Kidney (tissue), 14 donors: ENCODE results near the gene C12orf75. TPM values are rescaled to one million over a fixed set of nuclear protein-coding genes. Genes with fewer than 3 reads are reported as not detected.
A peak's percentile ranks its signal among the peaks of the same experiment; 100 is the strongest.

Source experiments
- DNase-seq, 5 donors: peaks; one replicate each; pipeline ENCODE4 v3.0.0-alpha.2; 2013 to 2020
- FAIRE-seq: peaks from 2 replicates; lab custom pipeline; 2012; peaks lifted over from hg19 to GRCh38; lab: Jason Lieb, UNC
- H3K27ac ChIP-seq, 2 donors: one replicate each; pipeline ENCODE4 v1.7.0; 2013; ENCODE audit warnings: low read depth in 2 of 2, low read length in 2 of 2, inconsistent platforms in 1 of 2
- H3K27me3 ChIP-seq: one replicate; pipeline ENCODE4 v1.7.1; 2013; ENCODE audit warnings: low read length, inconsistent platforms; ENCODE audit not compliant: control insufficient read depth, insufficient read depth
- H3K36me3 ChIP-seq, 3 donors: one replicate each; pipeline versions ENCODE4 v1.7.0 to v1.7.1; 2013; ENCODE audit warnings: low read length in 3 of 3, control low read depth in 1 of 3, inconsistent platforms in 1 of 3; ENCODE audit not compliant: insufficient read depth in 3 of 3, control insufficient read depth in 2 of 3
- H3K4me1 ChIP-seq, 3 donors: one replicate each; pipeline versions ENCODE4 v1.7.0 to v1.7.1; 2013; ENCODE audit warnings: low read length in 3 of 3, inconsistent platforms in 1 of 3, low read depth in 1 of 3; ENCODE audit not compliant: control insufficient read depth in 2 of 3, insufficient read depth in 2 of 3
- H3K4me3 ChIP-seq, 3 donors: one replicate each; pipeline versions ENCODE4 v1.7.0 to v1.8.1; 2013; ENCODE audit warnings: low read length in 3 of 3, control low read depth in 1 of 3, inconsistent platforms in 1 of 3
- H3K9ac ChIP-seq, 3 donors: one replicate each; pipeline versions ENCODE4 v1.7.0 to v1.7.1; 2013; ENCODE audit warnings: low read length in 3 of 3, control low read depth in 1 of 3, inconsistent platforms in 1 of 3
- H3K9me3 ChIP-seq, 3 donors: one replicate each; pipeline versions ENCODE4 v1.7.0 to v1.7.1; 2013; ENCODE audit warnings: low read length in 3 of 3, control low read depth in 1 of 3, inconsistent platforms in 1 of 3; ENCODE audit not compliant: control insufficient read depth in 2 of 3, insufficient read depth in 1 of 3
- CTCF ChIP-seq: IDR thresholded peaks from 3 replicates; pipeline ENCODE4 v1.5.1; 2012; ENCODE audit warnings: mild to moderate bottlenecking, moderate library complexity, borderline replicate concordance; ENCODE audit not compliant: insufficient read depth; ENCODE audit errors: extremely low read depth
- intact Hi-C: fragments of 100-400 bp; cut with DNase I; formaldehyde crosslinking; loops from one replicate; pipeline ENCODE4 v1.11.1; 2022
- polyA plus RNA-seq: library from polyadenylated mRNA; stranded (reverse); fragments of 350-450 nt; fragmentation: Illumina TruSeq; extraction: RNeasy Lipid Tissue Mini Kit (QIAGEN cat#74804); gene quantifications from one replicate; pipeline ENCODE4 v1.2.3, GENCODE V29; 2014; ENCODE audit warnings: low read depth, low replicate concordance; ENCODE audit not compliant: insufficient read depth
- total RNA-seq: library from RNA; stranded (reverse); fragmentation: NEBNext Ultra II Directional; extraction: Animal tissue kit (Norgen Biotek cat#: 25700); gene quantifications from one replicate; pipeline ENCODE4 v1.2.1, GENCODE V29; 2021
- donor health status: control.
- donor health status: control.
- donor health status: control.
- donor health status: control.
- donor health status: control.
- donor health status: DM: yes; HTN: yes; CAD: no.
- donor health status: Normal renal cell carcinoma (clear cell type).

The C12orf75 gene
- total and polyA plus RNA-seq, 2 donors from 2014 or later = 107 to 127 TPM

DNA sequence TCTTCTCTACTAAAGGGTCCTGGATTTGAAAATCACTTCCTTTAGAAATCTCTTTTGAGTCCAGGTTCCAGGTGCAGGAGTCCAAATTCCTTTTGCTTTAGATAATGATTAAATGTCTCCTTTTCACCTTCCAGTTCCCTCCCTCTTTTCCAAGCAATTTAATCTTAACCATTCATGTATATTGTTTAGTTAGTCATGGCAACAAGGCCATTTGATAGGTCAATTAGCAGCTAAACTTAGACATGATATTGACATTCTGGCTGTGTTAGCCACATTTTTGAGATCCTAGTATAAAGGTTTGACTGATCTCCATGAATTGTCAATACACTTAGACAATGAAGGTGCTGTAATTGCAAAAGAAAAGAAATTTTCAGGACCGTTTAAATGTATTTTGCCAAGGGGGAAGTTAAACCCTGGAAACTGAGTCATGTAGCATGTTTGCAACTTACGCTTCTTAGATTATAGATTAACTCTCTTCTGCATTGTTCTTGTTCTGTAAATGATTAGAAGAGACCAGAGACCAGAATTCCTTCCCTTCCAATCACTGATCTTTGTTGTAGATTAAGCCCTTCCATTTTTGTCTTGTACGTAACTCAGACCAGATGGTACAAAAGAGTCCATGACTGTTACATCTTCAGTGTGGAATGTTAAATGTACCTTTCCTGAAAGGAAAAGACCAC lies 12.4 kb upstream of the C12orf75 start:
- peak in 2 of 5 donors; percentile 84 for DNase-seq
- intact Hi-C loops = no loop called here
- no peaks in the 10 kb centered on the region for H3K27me3 ChIP-seq
- H3K9me3 ChIP-seq = no peaks in the 10 kb centered on the region
- TF ChIP-seq CTCF = no peak
- no peaks in the 10 kb centered on the region for H3K36me3 ChIP-seq
- H3K4me3 ChIP-seq = peak overlapping the region; percentile 7 to 26 (median 21)
- FAIRE-seq = peak; percentile 76
- peak overlapping the region; percentile 58 to 87 for H3K27ac ChIP-seq
- H3K9ac ChIP-seq = no peak overlapping the region
- H3K4me1 ChIP-seq = peaks cover 0 to 23% (median 23%) of the 10 kb centered on the region in 3 donors

DNA sequence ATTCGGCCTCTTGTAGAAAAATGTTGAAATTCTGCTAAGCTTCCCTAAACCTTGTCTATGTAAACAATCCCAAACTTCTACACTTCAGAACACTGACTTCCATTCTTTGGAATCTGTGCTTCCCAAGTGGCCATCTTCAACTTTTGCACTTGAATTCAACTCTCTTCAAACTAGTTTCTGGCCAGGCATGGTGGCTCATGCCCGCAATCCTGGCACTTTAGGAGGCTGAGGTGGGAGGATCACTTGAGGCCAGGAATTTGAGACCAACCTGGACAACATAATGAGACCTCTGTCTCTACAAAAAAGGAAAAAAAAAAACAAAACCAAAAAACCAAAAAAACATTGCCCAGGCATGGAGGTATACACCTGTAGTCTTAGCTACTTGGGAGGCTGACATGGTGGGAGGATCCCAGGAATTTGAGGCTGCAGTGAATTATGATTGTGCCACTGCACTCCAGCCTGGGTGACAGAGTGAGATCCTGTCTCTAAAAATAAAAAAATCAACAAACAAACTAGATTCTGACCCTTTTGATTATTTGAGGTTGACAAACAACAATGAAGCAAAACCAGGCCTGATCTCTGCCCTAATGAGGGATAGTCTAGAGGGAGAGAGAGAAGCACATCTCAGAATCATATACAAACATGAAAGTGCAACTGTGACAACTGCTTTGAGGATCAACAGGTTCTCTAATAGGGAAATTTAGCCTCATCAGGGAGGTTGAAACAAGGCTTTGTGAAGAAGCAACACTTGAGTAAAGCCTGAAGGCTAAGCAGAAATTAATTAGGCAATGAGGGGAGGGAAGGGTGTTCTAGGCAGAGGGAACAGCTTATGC lies 11.6 kb upstream of the C12orf75 start:
- no peak for DNase-seq
- TF ChIP-seq CTCF = no peak
- H3K9ac ChIP-seq = no peak overlapping the region
- H3K36me3 ChIP-seq = no peaks in the 10 kb centered on the region
- peaks cover 0 to 23% (median 23%) of the 10 kb centered on the region in 3 donors for H3K4me1 ChIP-seq
- FAIRE-seq = no peak
- H3K4me3 ChIP-seq = peak overlapping the region; percentile 7 to 24 (median 21)
- H3K27me3 ChIP-seq = no peaks in the 10 kb centered on the region
- intact Hi-C loops = no loop called here
- no peaks in the 10 kb centered on the region for H3K9me3 ChIP-seq
- H3K27ac ChIP-seq = peak overlapping the region; percentile 58 to 87

DNA sequence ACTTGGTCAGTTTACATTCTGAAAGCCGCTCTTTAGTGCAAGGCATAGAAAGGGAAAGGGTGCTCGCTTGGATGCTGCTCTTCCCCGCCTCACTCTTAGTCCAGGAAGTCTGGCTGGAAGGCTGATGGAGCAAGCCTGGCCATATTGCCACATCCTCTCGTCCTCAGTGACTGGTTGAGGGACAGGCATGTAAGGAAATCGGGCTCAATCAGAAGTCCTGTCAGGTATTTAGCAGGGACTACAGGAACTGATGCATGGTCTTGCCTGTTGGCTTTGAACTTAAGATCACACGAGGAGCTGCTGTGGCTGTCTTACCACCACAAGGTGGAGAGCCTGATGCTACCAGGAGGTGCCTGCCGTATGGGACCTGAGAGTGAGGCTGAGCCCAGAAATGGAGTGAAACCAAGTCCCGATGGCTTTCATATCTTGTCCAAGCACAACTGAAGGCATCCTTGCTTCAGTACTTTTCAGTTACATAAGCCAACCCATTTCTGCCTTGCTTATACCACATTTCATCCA lies 10.7 kb upstream of the C12orf75 start:
- Histone ChIP-seq H3K36me3 (no peaks in the 10 kb centered on the region), H3K4me3 (no peak overlapping the region), H3K9me3 (no peaks in the 10 kb centered on the region), H3K27me3 (no peaks in the 10 kb centered on the region), H3K4me1 (peaks cover 0 to 23% (median 20%) of the 10 kb centered on the region in 3 donors), H3K9ac (no peak overlapping the region), H3K27ac (peak overlapping the region; percentile 52 to 87)
- no peak for DNase-seq
- intact Hi-C loops = no loop called here
- no peak for TF ChIP-seq CTCF
- FAIRE-seq = no peak
